Calu3 (cell line): Measurements from ENCODE around the gene CHAF1A. TPM values are rescaled to one million over a fixed set of nuclear protein-coding genes. Genes with fewer than 3 reads are reported as not detected.

Source experiments
- BruUV-seq: library from RNA; stranded (reverse); fragments of 400-500 nt; replicated peaks from 2 replicates; lab custom pipeline; 2021; lab: Mats Ljungman, UMichigan
- CTCF ChIA-PET: fragments of 300-600 bp; sonication (Branson Sonifier 250); formaldehyde crosslinking; loops from one replicate; lab custom pipeline; 2022; ENCODE audit warnings: antibody characterized with exemption; lab: Charles Lee
- DNase-seq: peaks from one replicate; pipeline ENCODE4 v3.0.0; 2022
- H3K27ac Mint-ChIP-seq: one replicate; pipeline ENCODE4 v1.8.0; 2022; ENCODE audit warnings: mixed read lengths; ENCODE audit not compliant: unreplicated experiment
- H3K27me3 Mint-ChIP-seq: one replicate; pipeline ENCODE4 v1.8.0; 2022; ENCODE audit warnings: mixed read lengths; ENCODE audit not compliant: unreplicated experiment
- H3K36me3 Mint-ChIP-seq: one replicate; pipeline ENCODE4 v1.8.0; 2022; ENCODE audit warnings: mild to moderate bottlenecking, moderate library complexity, mixed read lengths; ENCODE audit not compliant: insufficient read depth, unreplicated experiment
- H3K4me1 Mint-ChIP-seq: one replicate; pipeline ENCODE4 v1.8.0; 2022; ENCODE audit warnings: mild to moderate bottlenecking, low read depth, mixed read lengths; ENCODE audit not compliant: unreplicated experiment
- H3K4me3 Mint-ChIP-seq: one replicate; pipeline ENCODE4 v1.8.0; 2022; ENCODE audit warnings: mild to moderate bottlenecking, low read depth, moderate library complexity, mixed read lengths; ENCODE audit not compliant: unreplicated experiment
- H3K9me3 Mint-ChIP-seq: one replicate; pipeline ENCODE4 v1.8.0; 2022; ENCODE audit warnings: low read depth, mixed read lengths; ENCODE audit not compliant: unreplicated experiment
- CTCF ChIP-seq: fragments of 200-600 bp; IDR thresholded peaks from one replicate; pipeline ENCODE4 v1.8.0; 2022; ENCODE audit warnings: antibody characterized with exemption; ENCODE audit not compliant: unreplicated experiment
- intact Hi-C: fragments of 100-400 bp; cut with micrococcal nuclease; formaldehyde crosslinking; loops from one replicate; pipeline ENCODE4 v1.10.0; 2022; ENCODE audit not compliant: unreplicated experiment
- total RNA-seq: library from RNA; stranded (reverse); gene quantifications from 2 replicates; pipeline ENCODE4 v1.2.3, GENCODE V29; 2022

CHAF1A gene
- total RNA-seq, 1 experiment from 2014 or later: 43.3 TPM

DNA sequence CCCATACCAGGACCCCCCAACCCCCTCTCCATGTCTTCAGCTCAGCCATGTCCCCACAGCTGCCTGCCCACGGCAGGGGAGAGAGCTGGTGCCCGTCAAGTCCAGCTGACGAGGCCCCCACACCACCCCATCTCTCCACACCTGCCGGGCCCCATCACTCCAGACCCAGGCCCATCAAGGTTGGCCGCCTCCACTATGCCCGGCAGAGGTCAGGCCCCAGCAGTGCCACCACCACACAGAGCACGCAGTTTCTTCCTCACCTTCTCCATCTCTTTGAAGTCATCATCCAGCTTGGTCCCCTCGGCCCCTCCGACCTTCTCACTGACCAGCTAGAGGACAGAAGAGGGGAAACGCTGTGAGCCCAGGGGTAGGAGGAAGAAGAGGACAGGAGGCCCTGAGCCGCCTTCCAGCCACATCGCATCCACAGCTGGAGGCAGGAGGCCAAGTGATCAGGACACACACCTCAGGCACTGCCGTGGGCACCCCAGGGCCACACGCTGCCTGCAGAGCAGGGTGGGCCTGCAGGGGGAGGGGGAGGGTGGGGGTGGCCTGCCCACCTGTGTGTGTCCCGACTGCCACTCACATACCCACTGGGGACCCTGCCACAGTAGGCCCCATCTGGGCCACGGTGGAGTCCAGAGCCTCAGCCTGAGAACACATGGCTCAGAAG is 35.6 kb upstream of the CHAF1A start:
- DNase-seq: no peak
- intact Hi-C loops: no loop called here
- Mint-ChIP-seq H3K27me3 (no peaks in the 10 kb centered on the region), H3K9me3 (no peaks in the 10 kb centered on the region), H3K4me1 (peaks cover 8% of the 10 kb centered on the region), H3K36me3 (peaks cover 17% of the 10 kb centered on the region), H3K4me3 (no peak overlapping the region), H3K27ac (no peak overlapping the region)
- CTCF ChIA-PET: no interaction called here
- TF ChIP-seq CTCF: no peak
- BruUV-seq: no TSS peak

DNA sequence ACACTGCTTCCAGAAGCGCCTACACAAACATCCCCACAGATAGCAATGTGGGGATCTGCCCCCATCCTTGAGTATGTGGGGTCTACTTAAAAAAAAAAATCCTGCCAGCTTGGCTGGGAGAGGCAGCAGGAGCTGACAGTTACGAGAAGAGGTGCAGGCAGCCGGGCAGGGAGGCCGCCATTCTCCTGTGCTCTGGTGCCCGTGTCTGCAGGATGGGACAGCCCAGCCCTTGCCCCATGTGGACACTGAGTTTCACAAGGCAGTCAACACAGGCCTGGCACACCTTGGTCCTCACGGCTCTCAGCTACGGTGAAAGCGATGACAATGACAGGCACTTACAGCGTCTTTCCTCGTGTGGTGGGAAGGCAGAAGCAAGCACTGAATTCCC is 35.1 kb upstream of the CHAF1A start:
- H3K4me1 Mint-ChIP-seq: peaks cover 8% of the 10 kb centered on the region
- no peak for TF ChIP-seq CTCF
- CTCF ChIA-PET: no interaction called here
- intact Hi-C loops: no loop called here
- no peaks in the 10 kb centered on the region for H3K9me3 Mint-ChIP-seq
- H3K36me3 Mint-ChIP-seq: peaks cover 13% of the 10 kb centered on the region
- H3K4me3 Mint-ChIP-seq: no peak overlapping the region
- no peak overlapping the region for H3K27ac Mint-ChIP-seq
- no peaks in the 10 kb centered on the region for H3K27me3 Mint-ChIP-seq
- BruUV-seq: no TSS peak
- no peak for DNase-seq

DNA sequence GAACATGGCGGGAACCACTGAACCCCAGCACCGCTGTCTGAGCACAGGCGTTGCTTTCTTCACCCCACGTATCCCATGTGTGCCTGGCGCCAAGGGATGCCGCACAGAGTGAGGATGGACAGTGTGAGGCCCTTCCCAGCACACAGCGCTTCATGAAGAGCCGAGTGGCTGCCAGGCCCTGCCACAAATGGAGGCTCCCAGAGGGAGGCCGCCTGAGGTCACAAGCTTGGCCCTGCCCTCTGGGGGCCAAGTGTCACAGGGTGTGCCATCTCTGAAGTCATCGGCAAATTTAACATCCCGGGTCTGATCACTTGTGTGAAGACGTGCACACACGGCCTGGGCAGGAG is 34.7 kb upstream of the CHAF1A start:
- CTCF ChIA-PET: no interaction called here
- DNase-seq: no peak
- Mint-ChIP-seq H3K9me3 (no peaks in the 10 kb centered on the region), H3K27me3 (no peaks in the 10 kb centered on the region), H3K27ac (no peak overlapping the region), H3K36me3 (peaks cover 13% of the 10 kb centered on the region), H3K4me1 (peaks cover 8% of the 10 kb centered on the region), H3K4me3 (no peak overlapping the region)
- intact Hi-C loops: no loop called here
- TF ChIP-seq CTCF: no peak
- no TSS peak for BruUV-seq

GRCh38 chr19:4368128-4368820 is 34.2 kb upstream of the CHAF1A start:
- Mint-ChIP-seq H3K36me3 (peaks cover 13% of the 10 kb centered on the region), H3K9me3 (no peaks in the 10 kb centered on the region), H3K27ac (peak overlapping the region; percentile 34), H3K4me3 (peak overlapping the region; percentile 55), H3K27me3 (no peaks in the 10 kb centered on the region), H3K4me1 (peaks cover 8% of the 10 kb centered on the region)
- intact Hi-C loops: no loop called here
- no TSS peak for BruUV-seq
- CTCF ChIA-PET: no interaction called here
- no peak for DNase-seq
- no peak for TF ChIP-seq CTCF
